Glutamatergic neuron (in vitro differentiated cells): ENCODE results near the gene CTNNA2. TPM values are rescaled to one million over a fixed set of nuclear protein-coding genes. Genes with fewer than 3 reads are reported as not detected.

Source experiments
- DNase-seq: peaks from one replicate; pipeline ENCODE4 v3.0.0; 2022
- H3K27ac Mint-ChIP-seq: one replicate; pipeline ENCODE4 v1.8.0; 2020; ENCODE audit warnings: mild to moderate bottlenecking, mixed read lengths, inconsistent platforms; ENCODE audit not compliant: unreplicated experiment
- H3K27me3 Mint-ChIP-seq: one replicate; pipeline ENCODE4 v1.8.0; 2020; ENCODE audit warnings: mild to moderate bottlenecking, moderate library complexity, mixed read lengths, inconsistent platforms; ENCODE audit not compliant: unreplicated experiment
- H3K36me3 Mint-ChIP-seq: one replicate; pipeline ENCODE4 v1.8.0; 2020; ENCODE audit warnings: mild to moderate bottlenecking, mixed read lengths, inconsistent platforms; ENCODE audit not compliant: unreplicated experiment
- H3K4me1 Mint-ChIP-seq: one replicate; pipeline ENCODE4 v1.8.0; 2020; ENCODE audit warnings: mild to moderate bottlenecking, low read depth, mixed read lengths, inconsistent platforms; ENCODE audit not compliant: unreplicated experiment
- H3K4me3 Mint-ChIP-seq: one replicate; pipeline ENCODE4 v1.8.0; 2020; ENCODE audit warnings: mild to moderate bottlenecking, mixed read lengths, inconsistent platforms; ENCODE audit not compliant: unreplicated experiment
- H3K9me3 Mint-ChIP-seq: one replicate; pipeline ENCODE4 v1.8.0; 2020; ENCODE audit warnings: mild to moderate bottlenecking, moderate library complexity, mixed read lengths, inconsistent platforms; ENCODE audit not compliant: unreplicated experiment
- CTCF ChIP-seq: fragments of 200-600 bp; sonication (generic); IDR thresholded peaks from one replicate; pipeline ENCODE4 v1.5.0; 2021; ENCODE audit not compliant: partially characterized antibody, unreplicated experiment
- total RNA-seq: library from RNA; stranded (reverse); fragmentation: NEBNext Ultra II Directional; extraction: Animal tissue kit (Norgen Biotek cat#: 25700); gene quantifications from one replicate; pipeline ENCODE4 v1.2.1, GENCODE V29; 2021; ENCODE audit not compliant: unreplicated experiment

Gene CTNNA2
- total RNA-seq, 1 donor from 2014 or later, result 76.2 TPM

GRCh38 chr2:80008596-80008995 is 495.7 kb downstream of the CTNNA2 start:
- Mint-ChIP-seq H3K27ac (no peak overlapping the region), H3K4me3 (no peak overlapping the region), H3K36me3 (no peaks in the 10 kb centered on the region), H3K9me3 (peaks cover 1% of the 10 kb centered on the region), H3K27me3 (peaks cover 2% of the 10 kb centered on the region), H3K4me1 (no peaks in the 10 kb centered on the region)
- TF ChIP-seq CTCF, result no peak
- no peak for DNase-seq

- Mint-ChIP-seq H3K27me3 (no peaks in the 10 kb centered on the region), H3K36me3 (no peaks in the 10 kb centered on the region), H3K9me3 (peaks cover 1% of the 10 kb centered on the region), H3K27ac (no peak overlapping the region), H3K4me1 (no peaks in the 10 kb centered on the region), H3K4me3 (no peak overlapping the region)
- DNase-seq, result no peak
- no peak for TF ChIP-seq CTCF
These were observed 496.4 kb downstream of the CTNNA2 start for GRCh38 chr2:80009211-80009610.

- H3K4me1 Mint-ChIP-seq, result no peaks in the 10 kb centered on the region
- H3K9me3 Mint-ChIP-seq, result peaks cover 1% of the 10 kb centered on the region
- DNase-seq, result no peak
- no peak overlapping the region for H3K4me3 Mint-ChIP-seq
- no peaks in the 10 kb centered on the region for H3K36me3 Mint-ChIP-seq
- H3K27ac Mint-ChIP-seq, result no peak overlapping the region
- H3K27me3 Mint-ChIP-seq, result peaks cover 2% of the 10 kb centered on the region
- TF ChIP-seq CTCF, result no peak
These were observed 499.2 kb downstream of the CTNNA2 start for GRCh38 chr2:80012061-80012460.

- Mint-ChIP-seq H3K36me3 (no peaks in the 10 kb centered on the region), H3K4me3 (no peak overlapping the region), H3K27me3 (peaks cover 2% of the 10 kb centered on the region), H3K4me1 (no peaks in the 10 kb centered on the region), H3K9me3 (peaks cover 1% of the 10 kb centered on the region), H3K27ac (no peak overlapping the region)
- DNase-seq, result no peak
- no peak for TF ChIP-seq CTCF
These were observed 501.8 kb downstream of the CTNNA2 start for GRCh38 chr2:80014637-80015036.

- Mint-ChIP-seq H3K9me3 (no peaks in the 10 kb centered on the region), H3K4me1 (no peaks in the 10 kb centered on the region), H3K4me3 (no peak overlapping the region), H3K27ac (no peak overlapping the region), H3K36me3 (no peaks in the 10 kb centered on the region), H3K27me3 (peaks cover 2% of the 10 kb centered on the region)
- no peak for DNase-seq
- no peak for TF ChIP-seq CTCF
These were observed 503.3 kb downstream of the CTNNA2 start for GRCh38 chr2:80016171-80016570.
